Gastroesophageal sphincter (tissue), 4 donors: ENCODE data around the gene ATG16L1. TPM values are rescaled to one million over a fixed set of nuclear protein-coding genes. Genes with fewer than 3 reads are reported as not detected.

ENCODE experiments used
- ATAC-seq: fragments of 150-250 bp; one replicate; pipeline ENCODE4 v1.9.1; 2016; ENCODE audit warnings: mild to moderate bottlenecking, moderate library complexity
- H3K27ac ChIP-seq, 4 donors: fragments of 200-600 bp; sonication (generic) in 3 of 4; 1 replicate in 3 of 4; 2 replicates in 1 of 4; pipeline ENCODE4 v1.5.1; 2016 to 2019
- H3K27me3 ChIP-seq: fragments of 200-600 bp; sonication (generic); one replicate; pipeline ENCODE4 v1.5.1; 2019
- H3K36me3 ChIP-seq, 2 donors: fragments of 200-600 bp; sonication (generic); one replicate each; pipeline ENCODE4 v1.5.1; 2019; ENCODE audit warnings: control low read depth in 1 of 2
- H3K4me1 ChIP-seq, 3 donors: fragments of 200-600 bp; sonication (generic); 1 replicate in 2 of 3; 2 replicates in 1 of 3; pipeline ENCODE4 v1.5.1; 2016 to 2019; ENCODE audit warnings: control low read depth in 2 of 3
- H3K4me3 ChIP-seq, 2 donors: fragments of 200-600 bp; sonication (generic); one replicate each; pipeline ENCODE4 v1.5.1; 2019; ENCODE audit warnings: mild to moderate bottlenecking in 1 of 2, moderate library complexity in 1 of 2
- H3K9me3 ChIP-seq, 3 donors: fragments of 200-600 bp; sonication (generic); one replicate each; pipeline ENCODE4 v1.5.1; 2017 to 2019; ENCODE audit warnings: control low read depth in 2 of 3
- CTCF ChIP-seq, 4 experiments: fragments of 200-600 bp in 2 of 4; fragments of 450-650 bp in 2 of 4; sonication (generic) in 1 of 4; IDR thresholded peaks; one replicate each; pipeline ENCODE4 v1.5.1; 2017 to 2019; ENCODE audit warnings: antibody characterized with exemption in 4 of 4, mild to moderate bottlenecking in 2 of 4, moderate library complexity in 2 of 4
- EP300 ChIP-seq: sonication (generic); formaldehyde crosslinking; IDR thresholded peaks from one replicate; pipeline ENCODE4 v1.6.1; 2017; ENCODE audit warnings: antibody characterized with exemption, mild to moderate bottlenecking
- POLR2A ChIP-seq, 2 donors: fragments of 450-650 bp; IDR thresholded peaks; one replicate each; pipeline ENCODE4 v1.6.1; 2017; ENCODE audit warnings: antibody characterized with exemption in 2 of 2, mild to moderate bottlenecking in 2 of 2, moderate library complexity in 1 of 2
- POLR2AphosphoS5 ChIP-seq: sonication (generic); formaldehyde crosslinking; IDR thresholded peaks from one replicate; pipeline ENCODE4 v1.6.1; 2017; ENCODE audit warnings: antibody characterized with exemption
- WGBS, 2 donors: methylation state at CpG; one replicate each; pipeline ENCODE4 v1.1.5; 2018; ENCODE audit warnings: low coverage in 1 of 2; 5-methylcytosine and 5-hydroxymethylcytosine counted together
- total RNA-seq, 4 donors: library from RNA; depleted of rRNA; stranded (reverse); fragments of >200 nt; gene quantifications; one replicate each; pipeline ENCODE4 v1.1.0, GENCODE V29; 2016

ATG16L1 gene
- total RNA-seq, 4 donors from 2014 or later = 24.0 to 46.1 (median 33.8) TPM

DNA sequence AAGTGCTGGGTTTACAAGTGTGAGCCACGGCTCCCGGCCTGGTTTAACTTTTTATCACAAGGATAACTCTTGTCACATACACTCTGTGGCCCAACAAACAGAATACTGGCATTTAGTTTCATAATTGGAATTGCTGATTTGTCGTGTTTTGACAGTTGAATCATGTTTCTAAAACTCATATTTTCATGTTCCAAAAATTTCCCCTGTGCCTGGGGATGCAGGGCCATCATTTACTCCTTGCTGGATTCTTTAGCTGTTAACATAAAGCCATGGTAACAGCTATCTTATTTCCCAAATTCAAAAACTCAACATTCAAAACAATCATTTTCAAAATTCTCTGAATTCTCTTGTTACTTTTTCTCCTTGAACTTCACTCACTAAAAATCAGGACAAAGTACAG lies 16.5 kb upstream of the ATG16L1 start:
- no peaks in the 10 kb centered on the region for H3K4me1 ChIP-seq
- H3K9me3 ChIP-seq = no peaks in the 10 kb centered on the region
- 68 to 96% methylated on average over 3 of the region's 3 CpGs for WGBS, 2 donors
- no peaks in the 10 kb centered on the region for H3K27me3 ChIP-seq
- H3K4me3 ChIP-seq = no peak overlapping the region
- H3K27ac ChIP-seq = no peak overlapping the region
- TF ChIP-seq POLR2A (IDR thresholded peaks at IDR 0.05) = no peak
- no peak for TF ChIP-seq POLR2AphosphoS5
- no peak for TF ChIP-seq CTCF (IDR thresholded peaks at IDR 0.05)
- TF ChIP-seq EP300 = no peak
- ATAC-seq = no peak
- no peaks in the 10 kb centered on the region for H3K36me3 ChIP-seq

- no peak for ATAC-seq
- 60% methylated on average over 1 of the region's 9 CpGs; no CpG with 5 or more reads in 1 of the 2 donors for WGBS, 2 donors
Measured at GRCh38 chr2:233235977-233236376, 15.5 kb upstream of the ATG16L1 start.

DNA sequence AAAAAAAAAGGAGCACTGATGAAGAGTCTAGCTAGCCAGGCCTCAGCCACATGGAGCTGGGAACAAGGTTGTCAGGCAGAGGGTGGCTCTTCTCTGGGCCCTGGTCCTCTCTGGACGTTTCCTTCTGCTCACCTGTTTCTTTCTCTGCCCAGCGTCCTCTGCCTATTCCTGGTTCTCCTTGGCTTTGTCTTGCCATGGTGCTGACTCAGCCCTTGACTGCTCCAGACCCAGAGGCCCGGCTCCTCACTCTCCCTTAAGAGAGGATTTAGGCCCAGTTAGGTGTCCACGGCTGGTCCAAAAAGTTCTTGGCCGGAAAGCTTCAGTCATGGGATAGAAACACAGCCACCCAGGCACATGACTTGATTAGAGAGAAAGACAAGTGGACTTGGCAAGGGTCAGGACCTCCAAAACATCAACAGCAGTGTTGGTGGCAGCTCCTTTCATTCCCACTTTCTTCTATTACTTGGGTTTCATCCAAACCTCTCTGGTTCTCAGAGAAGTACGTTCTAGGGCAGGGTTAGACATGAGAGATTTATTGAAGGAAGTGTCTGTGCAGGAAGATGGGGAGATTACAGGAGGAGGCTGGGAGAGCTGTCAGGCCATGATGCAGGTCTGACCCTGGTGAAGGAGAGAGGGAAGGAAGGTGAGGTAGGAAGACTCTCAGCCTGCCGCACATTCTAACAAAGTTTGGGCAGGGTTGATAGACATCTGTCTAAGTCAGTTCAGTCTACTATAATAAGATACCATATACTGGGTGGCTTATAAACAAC lies 14.5 kb upstream of the ATG16L1 start:
- no peaks in the 10 kb centered on the region for H3K4me1 ChIP-seq
- TF ChIP-seq POLR2A (IDR thresholded peaks at IDR 0.05) = no peak
- no peak for TF ChIP-seq EP300
- no peak for TF ChIP-seq CTCF (IDR thresholded peaks at IDR 0.05)
- H3K36me3 ChIP-seq = no peaks in the 10 kb centered on the region

More at GRCh38 chr2:233235977-233236376, 15.5 kb upstream of the ATG16L1 start:
- TF ChIP-seq POLR2AphosphoS5 (no peak), EP300 (no peak), POLR2A (IDR thresholded peaks at IDR 0.05) (no peak), CTCF (IDR thresholded peaks at IDR 0.05) (no peak)
- Histone ChIP-seq H3K36me3 (no peaks in the 10 kb centered on the region), H3K9me3 (no peaks in the 10 kb centered on the region), H3K27me3 (no peaks in the 10 kb centered on the region), H3K4me1 (no peaks in the 10 kb centered on the region), H3K27ac (no peak overlapping the region), H3K4me3 (no peak overlapping the region)

DNA sequence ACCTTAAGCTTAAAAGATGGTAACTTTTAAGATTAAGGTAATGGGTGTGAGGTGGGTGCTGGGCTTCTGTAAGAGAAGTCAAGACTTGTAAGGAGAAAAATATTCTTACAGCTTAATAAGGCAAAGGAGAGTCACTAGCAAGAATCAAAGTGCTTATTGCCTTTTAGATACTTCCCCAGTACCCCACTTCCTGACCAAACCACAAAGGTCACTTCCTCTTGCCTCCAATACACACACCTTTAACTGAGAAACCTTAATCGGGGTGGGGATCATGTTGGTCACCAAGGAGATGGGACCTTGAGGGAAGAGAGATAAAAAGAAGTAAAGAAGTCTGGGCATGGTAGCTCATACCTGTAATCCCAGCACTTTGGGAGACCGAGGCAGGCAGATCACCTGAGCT lies 10.6 kb upstream of the ATG16L1 start:
- no peak for ATAC-seq
- Histone ChIP-seq H3K36me3 (no peaks in the 10 kb centered on the region), H3K4me1 (no peaks in the 10 kb centered on the region), H3K9me3 (no peaks in the 10 kb centered on the region), H3K27me3 (no peaks in the 10 kb centered on the region), H3K27ac (no peak overlapping the region), H3K4me3 (no peak overlapping the region)
- TF ChIP-seq POLR2AphosphoS5 (no peak), CTCF (IDR thresholded peaks at IDR 0.05) (no peak), POLR2A (IDR thresholded peaks at IDR 0.05) (no peak), EP300 (no peak)
- WGBS, 2 donors = 61 to 71% methylated on average over 2 of the region's 2 CpGs

More for the DNA sequence above, 14.5 kb upstream of the ATG16L1 start:
- ATAC-seq = no peak
- no peak overlapping the region for H3K4me3 ChIP-seq
- H3K9me3 ChIP-seq = no peaks in the 10 kb centered on the region
- H3K27me3 ChIP-seq = no peaks in the 10 kb centered on the region
- 52 to 100% methylated on average over 1 to 3 of the region's 7 CpGs for WGBS, 2 donors
- H3K27ac ChIP-seq = no peak overlapping the region

- no peak for ATAC-seq
- Histone ChIP-seq H3K4me3 (no peak overlapping the region), H3K4me1 (no peaks in the 10 kb centered on the region), H3K9me3 (no peaks in the 10 kb centered on the region), H3K27me3 (no peaks in the 10 kb centered on the region), H3K36me3 (no peaks in the 10 kb centered on the region), H3K27ac (no peak overlapping the region)
- TF ChIP-seq EP300 = no peak
- no peak for TF ChIP-seq POLR2AphosphoS5
- no peak for TF ChIP-seq POLR2A (IDR thresholded peaks at IDR 0.05)
- no peak for TF ChIP-seq CTCF (IDR thresholded peaks at IDR 0.05)
- 63 to 94% methylated on average over 2 to 3 of the region's 3 CpGs for WGBS, 2 donors
Measured at GRCh38 chr2:233241803-233242202, 9.7 kb upstream of the ATG16L1 start.
